ENCODE measurements around the gene CASTOR1. TPM values are rescaled to one million over a fixed set of nuclear protein-coding genes. Genes with fewer than 3 reads are reported as not detected.

Gene CASTOR1
- total RNA-seq, 1 donor from 2014 or later: 17.2 TPM

DNA sequence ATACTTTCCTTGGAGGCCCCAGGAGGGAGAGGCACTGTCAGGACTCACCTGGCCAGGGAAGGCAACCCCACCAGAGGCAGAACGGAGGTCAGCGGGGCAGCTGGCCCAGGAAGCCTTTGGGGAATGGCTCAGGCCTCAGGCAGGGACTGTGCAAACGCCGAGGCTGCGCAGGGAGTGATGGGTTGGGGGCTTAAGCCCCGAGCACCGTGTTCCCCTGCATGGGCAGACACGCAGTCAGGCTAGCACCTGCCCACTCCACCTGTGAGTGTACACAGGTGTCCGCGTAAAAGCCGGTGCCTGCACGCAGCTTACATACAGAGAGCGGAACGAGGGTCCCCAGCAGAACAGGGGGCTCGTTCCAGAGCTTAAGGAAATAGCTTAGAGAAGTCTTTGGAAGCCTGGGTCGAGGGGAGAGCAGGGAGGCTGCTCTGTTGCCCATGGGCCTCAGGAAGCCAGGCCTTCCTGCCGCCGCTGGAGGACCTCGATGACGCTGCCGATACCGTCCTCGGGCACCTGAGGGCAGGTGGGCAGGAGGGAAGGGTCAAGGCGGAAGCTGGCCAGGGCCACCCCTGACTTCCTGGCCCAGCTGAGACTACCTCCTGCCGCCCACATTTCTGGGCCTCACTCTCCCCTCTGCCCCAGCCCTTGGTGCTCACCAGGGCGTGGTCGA is 4.0 kb downstream of the CASTOR1 start:
- peaks cover 2% of the 10 kb centered on the region for H3K4me1 Mint-ChIP-seq (ENCODE audit: unreplicated experiment)
- peaks cover 3% of the 10 kb centered on the region for H3K36me3 Mint-ChIP-seq (ENCODE audit: low read depth, unreplicated experiment)
- no peaks in the 10 kb centered on the region for H3K9me3 Mint-ChIP-seq (ENCODE audit: unreplicated experiment)
- H3K4me3 Mint-ChIP-seq (ENCODE audit: unreplicated experiment): peak overlapping the region; percentile 56
- DNase-seq (ENCODE audit: low spot score): no peak
- peaks cover 1% of the 10 kb centered on the region for H3K27me3 Mint-ChIP-seq (ENCODE audit: unreplicated experiment)
- no peak overlapping the region for H3K27ac Mint-ChIP-seq (ENCODE audit: unreplicated experiment)
- TF ChIP-seq, protein P1, sequence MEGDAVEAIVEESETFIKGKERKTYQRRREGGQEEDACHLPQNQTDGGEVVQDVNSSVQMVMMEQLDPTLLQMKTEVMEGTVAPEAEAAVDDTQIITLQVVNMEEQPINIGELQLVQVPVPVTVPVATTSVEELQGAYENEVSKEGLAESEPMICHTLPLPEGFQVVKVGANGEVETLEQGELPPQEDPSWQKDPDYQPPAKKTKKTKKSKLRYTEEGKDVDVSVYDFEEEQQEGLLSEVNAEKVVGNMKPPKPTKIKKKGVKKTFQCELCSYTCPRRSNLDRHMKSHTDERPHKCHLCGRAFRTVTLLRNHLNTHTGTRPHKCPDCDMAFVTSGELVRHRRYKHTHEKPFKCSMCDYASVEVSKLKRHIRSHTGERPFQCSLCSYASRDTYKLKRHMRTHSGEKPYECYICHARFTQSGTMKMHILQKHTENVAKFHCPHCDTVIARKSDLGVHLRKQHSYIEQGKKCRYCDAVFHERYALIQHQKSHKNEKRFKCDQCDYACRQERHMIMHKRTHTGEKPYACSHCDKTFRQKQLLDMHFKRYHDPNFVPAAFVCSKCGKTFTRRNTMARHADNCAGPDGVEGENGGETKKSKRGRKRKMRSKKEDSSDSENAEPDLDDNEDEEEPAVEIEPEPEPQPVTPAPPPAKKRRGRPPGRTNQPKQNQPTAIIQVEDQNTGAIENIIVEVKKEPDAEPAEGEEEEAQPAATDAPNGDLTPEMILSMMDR (IDR thresholded peaks at IDR 0.05; ENCODE audit: unreplicated experiment): no peak

DNA sequence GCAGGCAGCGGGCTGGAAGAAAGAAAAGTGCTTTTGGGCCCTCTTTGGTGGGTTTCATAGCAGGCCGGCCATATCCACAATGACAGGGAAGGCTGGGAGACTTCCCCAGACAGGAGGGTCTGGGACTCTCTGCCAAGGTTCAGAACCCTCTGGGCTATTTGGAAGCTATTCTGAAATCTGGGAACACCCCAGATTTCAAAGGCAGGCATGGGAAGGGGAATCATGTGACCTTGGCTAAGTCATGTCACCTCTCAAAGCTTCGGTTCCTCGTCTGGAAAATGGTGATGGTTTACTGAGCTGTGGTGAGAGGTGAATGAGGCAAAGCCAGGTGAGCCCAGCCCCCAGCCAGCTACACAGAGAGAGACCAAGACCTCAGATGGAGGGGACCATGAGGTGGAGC is 4.6 kb downstream of the CASTOR1 start:
- H3K27ac Mint-ChIP-seq (ENCODE audit: unreplicated experiment): no peak overlapping the region
- H3K9me3 Mint-ChIP-seq (ENCODE audit: unreplicated experiment): no peaks in the 10 kb centered on the region
- TF ChIP-seq, protein P1 (IDR thresholded peaks at IDR 0.05; ENCODE audit: unreplicated experiment): no peak
- peaks cover 1% of the 10 kb centered on the region for H3K27me3 Mint-ChIP-seq (ENCODE audit: unreplicated experiment)
- H3K4me1 Mint-ChIP-seq (ENCODE audit: unreplicated experiment): no peaks in the 10 kb centered on the region
- peak overlapping the region; percentile 56 for H3K4me3 Mint-ChIP-seq (ENCODE audit: unreplicated experiment)
- no peak for DNase-seq (ENCODE audit: low spot score)
- H3K36me3 Mint-ChIP-seq (ENCODE audit: low read depth, unreplicated experiment): peaks cover 3% of the 10 kb centered on the region

DNA sequence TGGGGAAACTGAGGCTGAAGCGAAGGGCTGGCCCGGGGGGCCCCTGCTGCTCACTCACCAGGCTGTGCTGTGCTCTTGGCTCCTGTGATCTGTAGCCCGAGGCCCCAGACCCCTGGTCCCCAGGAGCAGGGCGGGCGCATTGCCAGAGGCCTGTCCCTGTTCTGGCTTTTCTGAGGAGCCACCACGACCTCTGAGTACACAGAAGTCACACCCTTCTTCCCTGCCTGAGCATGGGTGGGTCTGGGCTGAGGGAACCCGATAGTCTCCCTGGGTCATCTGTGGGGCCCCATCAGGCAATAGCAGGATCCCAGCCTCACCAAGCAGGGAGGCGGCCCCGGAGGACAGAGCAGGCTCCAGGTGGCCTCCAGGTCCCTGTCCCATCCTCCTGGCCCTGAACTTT is 5.1 kb downstream of the CASTOR1 start:
- no peak overlapping the region for H3K27ac Mint-ChIP-seq (ENCODE audit: unreplicated experiment)
- H3K4me3 Mint-ChIP-seq (ENCODE audit: unreplicated experiment): no peak overlapping the region
- H3K27me3 Mint-ChIP-seq (ENCODE audit: unreplicated experiment): peaks cover 2% of the 10 kb centered on the region
- DNase-seq (ENCODE audit: low spot score): no peak
- no peaks in the 10 kb centered on the region for H3K4me1 Mint-ChIP-seq (ENCODE audit: unreplicated experiment)
- no peaks in the 10 kb centered on the region for H3K9me3 Mint-ChIP-seq (ENCODE audit: unreplicated experiment)
- TF ChIP-seq, protein P1 (IDR thresholded peaks at IDR 0.05; ENCODE audit: unreplicated experiment): no peak
- peaks cover 3% of the 10 kb centered on the region for H3K36me3 Mint-ChIP-seq (ENCODE audit: low read depth, unreplicated experiment)

DNA sequence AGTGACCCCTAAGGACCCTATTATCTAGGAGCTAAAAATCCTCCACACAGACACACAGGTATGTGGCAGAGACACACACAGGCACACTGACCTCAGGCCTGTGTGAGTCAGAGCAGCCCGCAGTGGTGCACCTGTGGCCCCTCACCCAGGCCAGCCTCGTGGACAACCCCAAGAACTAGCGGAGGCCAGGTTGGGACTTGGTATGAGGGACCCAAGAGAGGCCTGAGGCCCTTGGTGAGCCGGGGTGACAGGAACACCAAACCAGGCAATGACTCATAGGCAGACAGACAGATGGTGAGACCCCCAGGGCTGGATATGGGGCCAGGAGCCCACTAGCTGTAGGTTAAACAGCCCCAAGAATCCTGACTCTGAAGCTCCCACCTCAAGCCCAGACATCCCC is 6.0 kb downstream of the CASTOR1 start:
- Mint-ChIP-seq H3K27ac (ENCODE audit: unreplicated experiment) (no peak overlapping the region), H3K9me3 (ENCODE audit: unreplicated experiment) (no peaks in the 10 kb centered on the region), H3K4me3 (ENCODE audit: unreplicated experiment) (no peak overlapping the region), H3K27me3 (ENCODE audit: unreplicated experiment) (peaks cover 4% of the 10 kb centered on the region), H3K36me3 (ENCODE audit: low read depth, unreplicated experiment) (peaks cover 3% of the 10 kb centered on the region), H3K4me1 (ENCODE audit: unreplicated experiment) (peaks cover 4% of the 10 kb centered on the region)
- no peak for DNase-seq (ENCODE audit: low spot score)
- TF ChIP-seq, protein P1 (IDR thresholded peaks at IDR 0.05; ENCODE audit: unreplicated experiment): no peak

DNA sequence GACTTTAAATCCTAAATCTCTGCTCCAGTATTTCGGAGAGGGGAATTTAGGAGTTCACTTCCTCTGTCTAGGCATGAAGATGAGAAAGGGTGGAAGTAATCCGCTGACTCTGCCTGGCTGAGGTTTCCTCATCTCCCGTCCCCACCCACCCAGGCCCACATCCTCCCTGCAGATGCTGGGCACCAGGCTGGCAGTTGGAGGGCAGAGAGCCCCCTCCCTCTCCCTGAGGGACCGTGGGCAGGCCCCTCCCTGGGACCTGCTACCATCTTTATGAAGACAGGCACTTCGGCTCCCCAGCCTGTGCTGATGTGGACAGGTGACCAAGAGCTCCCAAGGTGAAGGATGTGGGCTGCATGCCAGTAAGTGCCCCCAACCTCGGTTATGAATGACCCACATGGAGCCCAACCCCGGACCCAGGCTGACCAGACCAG is 6.7 kb downstream of the CASTOR1 start:
- H3K4me1 Mint-ChIP-seq (ENCODE audit: unreplicated experiment): peaks cover 9% of the 10 kb centered on the region
- H3K9me3 Mint-ChIP-seq (ENCODE audit: unreplicated experiment): no peaks in the 10 kb centered on the region
- DNase-seq (ENCODE audit: low spot score): no peak
- H3K27me3 Mint-ChIP-seq (ENCODE audit: unreplicated experiment): peaks cover 6% of the 10 kb centered on the region
- H3K4me3 Mint-ChIP-seq (ENCODE audit: unreplicated experiment): no peak overlapping the region
- H3K27ac Mint-ChIP-seq (ENCODE audit: unreplicated experiment): no peak overlapping the region
- TF ChIP-seq, protein P1 (IDR thresholded peaks at IDR 0.05; ENCODE audit: unreplicated experiment): no peak
- peaks cover 3% of the 10 kb centered on the region for H3K36me3 Mint-ChIP-seq (ENCODE audit: low read depth, unreplicated experiment)
